Panc1 (cell line): ENCODE measurements around the gene CCSAP. TPM values are rescaled to one million over a fixed set of nuclear protein-coding genes. Genes with fewer than 3 reads are reported as not detected.
A peak's percentile ranks its signal among the peaks of the same experiment; 100 is the strongest.

Source experiments
- ATAC-seq: fragments of 200-7000 bp; cut with Tn5 transposase; 2 replicates; pipeline ENCODE4 v1.9.1; 2020; ENCODE audit warnings: mild to moderate bottlenecking, moderate library complexity
- Bru-seq: library from RNA; stranded (reverse); fragments of 400-500 nt; gene quantifications from one replicate; lab custom pipeline; 2021; lab: Mats Ljungman, UMichigan
- BruChase-seq, 2 experiments: library from RNA; stranded (reverse); fragments of 400-500 nt; gene quantifications; one replicate each; lab custom pipeline; 2021; lab: Mats Ljungman, UMichigan
- BruUV-seq: library from RNA; stranded (reverse); fragments of 400-500 nt; replicated peaks from 2 replicates; lab custom pipeline; 2021; lab: Mats Ljungman, UMichigan
- CTCF ChIA-PET: fragments of 300-600 bp; sonication (Branson Sonifier 250); formaldehyde crosslinking; loops from one replicate; lab custom pipeline; 2022; ENCODE audit warnings: antibody characterized with exemption; lab: Charles Lee
- POLR2A ChIA-PET: fragments of 300-600 bp; sonication (Branson Sonifier 250); formaldehyde crosslinking; loops from one replicate; lab custom pipeline; 2022; ENCODE audit warnings: antibody characterized with exemption; lab: Charles Lee
- DNase-seq: peaks from one replicate; pipeline ENCODE4 v3.0.0-alpha.2; 2010; ENCODE audit warnings: low read depth, low spot score
- H3K27ac ChIP-seq: 2 replicates; pipeline ENCODE4 v1.5.1; 2011; ENCODE audit warnings: mild to moderate bottlenecking, low read length, inconsistent platforms
- H3K27me3 ChIP-seq: fragments of 200-500 bp; sonication (Bioruptor generic); 2 replicates; pipeline ENCODE4 v1.6.0; 2014; ENCODE audit warnings: low read length, inconsistent platforms; ENCODE audit not compliant: control insufficient read depth, insufficient read depth
- H3K36me3 ChIP-seq: fragments of 200-500 bp; sonication (Bioruptor generic); 2 replicates; pipeline ENCODE4 v1.5.1; 2014; ENCODE audit warnings: inconsistent platforms, mild to moderate bottlenecking, low read length, moderate library complexity; ENCODE audit not compliant: control insufficient read depth, insufficient read depth
- H3K4me1 ChIP-seq: 2 replicates; pipeline ENCODE4 v1.5.1; 2011; ENCODE audit warnings: inconsistent platforms, mild to moderate bottlenecking, low read length, moderate library complexity; ENCODE audit not compliant: control insufficient read depth, insufficient read depth
- H3K4me3 ChIP-seq, 2 experiments: 2 replicates each; pipeline ENCODE4 v1.5.1; 2011 to 2012; ENCODE audit warnings: low read depth in 2 of 2, low read length in 2 of 2, mild to moderate bottlenecking in 2 of 2, inconsistent platforms in 1 of 2, moderate library complexity in 1 of 2
- H3K9me3 ChIP-seq: fragments of 200-500 bp; sonication (Bioruptor generic); 2 replicates; pipeline ENCODE4 v1.5.1; 2014; ENCODE audit warnings: low read depth, mild to moderate bottlenecking, inconsistent platforms, low read length, moderate library complexity; ENCODE audit not compliant: control insufficient read depth, insufficient read depth
- CTCF ChIP-seq: fragments of 450-650 bp; IDR thresholded peaks from 2 replicates; pipeline ENCODE4 v1.5.1; 2017; ENCODE audit warnings: mild to moderate bottlenecking
- POLR2AphosphoS5 ChIP-seq: IDR thresholded peaks from 2 replicates; pipeline ENCODE4 v1.6.1; 2012; ENCODE audit warnings: mild to moderate bottlenecking, low read depth, low read length, moderate library complexity
- SIN3A ChIP-seq: IDR thresholded peaks from 2 replicates; pipeline ENCODE4 v1.6.1; 2012; ENCODE audit warnings: low read depth, mild to moderate bottlenecking, low read length, moderate library complexity, borderline replicate concordance; ENCODE audit not compliant: insufficient read depth
- TCF7L2 ChIP-seq: IDR thresholded peaks from 2 replicates; pipeline ENCODE4 v1.6.1; 2011; ENCODE audit warnings: mild to moderate bottlenecking, low read depth, low read length, inconsistent platforms
- in situ Hi-C: cut with HindIII; loops from 2 replicates; pipeline ENCODE4 v1.10.0; 2016; ENCODE audit warnings: low sequenced_read_pairs, low pct_unique_long_range_greater_than_20kb
- intact Hi-C: fragments of 100-400 bp; cut with micrococcal nuclease; formaldehyde crosslinking; loops from one replicate; pipeline ENCODE4 v1.10.0; 2022; ENCODE audit not compliant: unreplicated experiment
- long read RNA-seq: library from polyadenylated mRNA; unstranded; transcript quantifications from one replicate; pipeline ENCODE4 v2.0.0, GENCODE V29; 2021; ENCODE audit not compliant: unreplicated experiment
- polyA plus RNA-seq: library from polyadenylated mRNA; unstranded; fragments of >200 nt; gene quantifications from one replicate; pipeline ENCODE4 v1.2.1, GENCODE V29; 2012; ENCODE audit warnings: missing spikeins; ENCODE audit not compliant: insufficient read length
- total RNA-seq: library from RNA; stranded (reverse); gene quantifications from one replicate; pipeline ENCODE4 v1.2.1, GENCODE V29; 2021; ENCODE audit not compliant: unreplicated experiment
- TF ChIP-seq, protein P1 (sequence below), 2 experiments: IDR thresholded peaks; 2 replicates each; pipeline ENCODE4 v1.6.1; 2011 to 2012; ENCODE audit warnings: low read depth in 2 of 2, control low read depth in 1 of 2, low read length in 1 of 2, mild to moderate bottlenecking in 1 of 2, moderate library complexity in 1 of 2; ENCODE audit not compliant: insufficient read depth in 1 of 2

Gene CCSAP
- 11.6 TPM for total RNA-seq
- polyA plus RNA-seq, result 4.4 TPM
- Bru-seq, nascent RNA, result percentile 70 among the genes with signal in this experiment
- percentile 89 among the genes with signal in this experiment for BruChase-seq, experiment 1, labeled RNA remaining after a 2-hour chase
- percentile 85 among the genes with signal in this experiment for BruChase-seq, experiment 2, labeled RNA remaining after a 6-hour chase
- long read RNA-seq, full-length matches to known transcripts, result 47 of 62 reads
- long read RNA-seq, partial matches to known transcripts, result 4 of 62 reads
- long read RNA-seq, other reads (novel, unspliced or antisense), result 11 of 62 reads

DNA sequence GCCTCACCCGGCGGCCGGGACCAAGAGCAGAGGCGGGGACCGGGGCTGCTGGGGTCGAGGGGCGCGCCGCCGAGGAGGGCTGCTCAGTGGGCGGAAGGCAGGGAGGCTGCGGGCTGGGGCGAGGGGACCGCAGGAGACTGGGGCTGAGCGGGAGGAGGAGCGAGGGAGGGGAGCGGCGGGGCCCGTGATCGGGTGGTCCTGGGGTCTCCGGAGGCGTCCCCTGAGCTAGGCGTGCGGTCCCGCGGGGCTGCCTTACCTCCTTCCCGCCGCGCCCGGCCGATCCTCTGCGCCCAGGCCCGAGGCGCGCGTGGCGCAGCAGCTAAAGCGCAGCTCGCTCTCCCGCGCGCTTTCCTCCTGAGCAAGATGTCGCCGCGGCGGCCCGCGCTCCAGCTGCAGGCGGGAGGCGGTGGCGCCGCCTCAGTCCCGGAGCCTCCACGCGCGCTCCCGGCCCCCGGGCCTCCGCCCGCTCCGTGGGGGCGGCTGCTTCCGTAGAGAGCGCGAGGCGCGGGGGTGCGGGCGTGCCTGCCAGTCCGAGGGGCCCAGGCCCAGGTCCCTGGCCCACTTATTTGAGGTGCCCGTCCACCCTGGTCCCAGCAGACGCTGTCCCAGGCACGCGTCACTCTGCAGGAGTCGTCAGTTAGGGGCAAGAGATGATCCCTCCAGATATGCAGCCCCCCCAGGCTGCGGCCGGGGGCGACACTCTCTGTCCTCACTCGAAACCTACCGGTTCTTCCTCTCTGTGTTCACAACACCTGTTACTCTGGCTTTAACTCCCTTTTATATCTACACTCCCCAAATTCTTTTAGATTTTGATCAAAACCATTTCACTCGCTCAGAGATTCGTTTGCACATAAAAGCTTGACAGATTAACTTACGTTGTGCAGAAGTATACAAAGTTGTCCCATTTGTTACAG lies at the start of gene CCSAP:
CCSAP (minus strand) TSS at position 392 of the 914 bp plus-strand sequence. CDS start 582 bp downstream, outside the sequence.
- H3K27me3 ChIP-seq, result no peaks in the 10 kb centered on the region
- H3K4me3 ChIP-seq, result peak within 1 kb of the TSS; percentile 70 to 83
- no peaks in the 10 kb centered on the region for H3K36me3 ChIP-seq
- H3K9me3 ChIP-seq, result no peaks in the 10 kb centered on the region
- DNase-seq, result no peak
- ATAC-seq, result peak; percentile 72
- ChIA-PET POLR2A (interaction anchor here (0.5 to 1.4 kb wide), 3 partner anchors 13 to 99 kb away, joined by 3 to 6 read pairs (median 3); no protein-coding TSS in a partner anchor), CTCF (no interaction called here)
- in situ Hi-C loops (no loop called here), intact Hi-C loops (loop anchor here (10.0 kb wide), 3 partner anchors 62 to 142 kb away; no protein-coding TSS in a partner anchor)
- peaks cover 22% of the 10 kb centered on the region for H3K4me1 ChIP-seq
- H3K27ac ChIP-seq, result peak within 1 kb of the TSS; percentile 86
- TF ChIP-seq POLR2AphosphoS5 (no peak), SIN3A (0 out of 2 replicates have a peak, but pooled peaks have one; percentile 30), CTCF (no peak), TCF7L2 (no peak)
- TF ChIP-seq, protein P1, sequence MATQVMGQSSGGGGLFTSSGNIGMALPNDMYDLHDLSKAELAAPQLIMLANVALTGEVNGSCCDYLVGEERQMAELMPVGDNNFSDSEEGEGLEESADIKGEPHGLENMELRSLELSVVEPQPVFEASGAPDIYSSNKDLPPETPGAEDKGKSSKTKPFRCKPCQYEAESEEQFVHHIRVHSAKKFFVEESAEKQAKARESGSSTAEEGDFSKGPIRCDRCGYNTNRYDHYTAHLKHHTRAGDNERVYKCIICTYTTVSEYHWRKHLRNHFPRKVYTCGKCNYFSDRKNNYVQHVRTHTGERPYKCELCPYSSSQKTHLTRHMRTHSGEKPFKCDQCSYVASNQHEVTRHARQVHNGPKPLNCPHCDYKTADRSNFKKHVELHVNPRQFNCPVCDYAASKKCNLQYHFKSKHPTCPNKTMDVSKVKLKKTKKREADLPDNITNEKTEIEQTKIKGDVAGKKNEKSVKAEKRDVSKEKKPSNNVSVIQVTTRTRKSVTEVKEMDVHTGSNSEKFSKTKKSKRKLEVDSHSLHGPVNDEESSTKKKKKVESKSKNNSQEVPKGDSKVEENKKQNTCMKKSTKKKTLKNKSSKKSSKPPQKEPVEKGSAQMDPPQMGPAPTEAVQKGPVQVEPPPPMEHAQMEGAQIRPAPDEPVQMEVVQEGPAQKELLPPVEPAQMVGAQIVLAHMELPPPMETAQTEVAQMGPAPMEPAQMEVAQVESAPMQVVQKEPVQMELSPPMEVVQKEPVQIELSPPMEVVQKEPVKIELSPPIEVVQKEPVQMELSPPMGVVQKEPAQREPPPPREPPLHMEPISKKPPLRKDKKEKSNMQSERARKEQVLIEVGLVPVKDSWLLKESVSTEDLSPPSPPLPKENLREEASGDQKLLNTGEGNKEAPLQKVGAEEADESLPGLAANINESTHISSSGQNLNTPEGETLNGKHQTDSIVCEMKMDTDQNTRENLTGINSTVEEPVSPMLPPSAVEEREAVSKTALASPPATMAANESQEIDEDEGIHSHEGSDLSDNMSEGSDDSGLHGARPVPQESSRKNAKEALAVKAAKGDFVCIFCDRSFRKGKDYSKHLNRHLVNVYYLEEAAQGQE (IDR thresholded peaks at IDR 0.05; ENCODE audit: insufficient read depth in 1 of 2, low read depth in 2 of 2, low read length in 1 of 2), result no peak
- BruUV-seq, result no TSS peak

DNA sequence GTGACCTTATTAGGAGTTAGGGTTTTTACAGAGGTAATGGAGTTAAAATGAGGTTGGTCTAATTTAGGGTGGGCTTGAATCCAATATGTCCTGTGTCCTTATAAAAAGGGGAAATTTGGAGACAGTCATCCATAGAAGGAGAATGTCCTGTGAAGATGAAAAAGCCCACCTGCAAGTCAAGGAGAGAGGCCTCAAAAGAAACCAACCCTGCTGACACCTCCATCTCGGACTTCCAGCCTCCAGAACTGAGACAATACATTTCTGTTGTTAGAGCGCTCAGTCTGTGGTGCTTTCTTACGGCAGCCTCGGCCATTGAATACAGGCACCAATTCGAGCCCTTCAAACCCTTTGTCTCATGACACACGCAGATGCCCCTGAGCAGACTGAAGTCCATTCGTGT lies 47.3 kb upstream of the CCSAP start:
- Histone ChIP-seq H3K4me3 (no peak overlapping the region), H3K36me3 (no peaks in the 10 kb centered on the region), H3K4me1 (no peaks in the 10 kb centered on the region; the same call in 1 of the 2 replicates), H3K27me3 (no peaks in the 10 kb centered on the region), H3K9me3 (no peaks in the 10 kb centered on the region), H3K27ac (no peak overlapping the region)
- intact Hi-C loops, result no loop called here
- DNase-seq, result no peak
- TF ChIP-seq, protein P1 (IDR thresholded peaks at IDR 0.05; ENCODE audit: insufficient read depth in 1 of 2, low read depth in 2 of 2, low read length in 1 of 2), result no peak
- TF ChIP-seq SIN3A, result no peak
- TF ChIP-seq TCF7L2, result no peak
- TF ChIP-seq POLR2AphosphoS5, result no peak
- TF ChIP-seq CTCF, result no peak
- no peak for ATAC-seq
- in situ Hi-C loops, result no loop called here
- ChIA-PET CTCF (no interaction called here), POLR2A (no interaction called here)
- BruUV-seq, result no TSS peak
